IPS-15b (cell line): ENCODE results near the gene SOX13.
"Not testable (repeated sequence)": the region's sequence is repeated elsewhere in the genome, so short reads cannot be mapped to it uniquely, and the experiment has no call there.

Source experiments
- H3K27me3 ChIP-seq: one replicate; pipeline ENCODE4 v1.6.1; 2013; ENCODE audit warnings: low read length; ENCODE audit not compliant: control insufficient read depth, insufficient read depth
- H3K36me3 ChIP-seq: one replicate; pipeline ENCODE4 v1.6.1; 2013; ENCODE audit warnings: low read length; ENCODE audit not compliant: control insufficient read depth, insufficient read depth
- H3K4me1 ChIP-seq: one replicate; pipeline ENCODE4 v1.6.1; 2013; ENCODE audit warnings: mild to moderate bottlenecking, low read length; ENCODE audit not compliant: control insufficient read depth, insufficient read depth
- H3K4me3 ChIP-seq: one replicate; pipeline ENCODE4 v1.5.1; 2013; ENCODE audit warnings: low read depth, low read length
- H3K9ac ChIP-seq: one replicate; pipeline ENCODE4 v1.6.1; 2013; ENCODE audit warnings: low read depth, mild to moderate bottlenecking, low read length
- H3K9me3 ChIP-seq: one replicate; pipeline ENCODE4 v1.6.1; 2013; ENCODE audit warnings: mild to moderate bottlenecking, low read length; ENCODE audit not compliant: control insufficient read depth, insufficient read depth

Gene SOX13

GRCh38 chr1:204042516-204042915 is 30.4 kb upstream of the SOX13 start:
- H3K27me3 ChIP-seq: no peaks in the 10 kb centered on the region
- no peak overlapping the region for H3K9ac ChIP-seq
- H3K9me3 ChIP-seq: no peaks in the 10 kb centered on the region
- H3K36me3 ChIP-seq: no peaks in the 10 kb centered on the region
- no peak overlapping the region for H3K4me3 ChIP-seq
- H3K4me1 ChIP-seq: peaks cover 12% of the 10 kb centered on the region

- Histone ChIP-seq H3K36me3 (no peaks in the 10 kb centered on the region), H3K9me3 (no peaks in the 10 kb centered on the region), H3K4me1 (peaks cover 8% of the 10 kb centered on the region), H3K4me3 (no peak overlapping the region), H3K27me3 (no peaks in the 10 kb centered on the region), H3K9ac (no peak overlapping the region)
Observed at GRCh38 chr1:204043680-204044079, 29.2 kb upstream of the SOX13 start.

GRCh38 chr1:204044448-204044847 is 28.5 kb upstream of the SOX13 start:
- H3K27me3 ChIP-seq: no peaks in the 10 kb centered on the region
- no peak overlapping the region for H3K4me3 ChIP-seq
- H3K36me3 ChIP-seq: no peaks in the 10 kb centered on the region
- no peak overlapping the region for H3K9ac ChIP-seq
- H3K9me3 ChIP-seq: no peaks in the 10 kb centered on the region
- H3K4me1 ChIP-seq: peaks cover 8% of the 10 kb centered on the region

- Histone ChIP-seq H3K4me1 (peaks cover 8% of the 10 kb centered on the region), H3K4me3 (no peak overlapping the region)
Observed at GRCh38 chr1:204045430-204045829, 27.5 kb upstream of the SOX13 start.

GRCh38 chr1:204046346-204046745 is 26.6 kb upstream of the SOX13 start:
- H3K9ac ChIP-seq: no peak overlapping the region
- H3K4me3 ChIP-seq: no peak overlapping the region
- H3K36me3 ChIP-seq: no peaks in the 10 kb centered on the region
- H3K27me3 ChIP-seq: no peaks in the 10 kb centered on the region
- H3K9me3 ChIP-seq: no peaks in the 10 kb centered on the region
- peaks cover 2% of the 10 kb centered on the region for H3K4me1 ChIP-seq

More at GRCh38 chr1:204045430-204045829, 27.5 kb upstream of the SOX13 start:
- H3K36me3 ChIP-seq: no peaks in the 10 kb centered on the region
- H3K9me3 ChIP-seq: no peaks in the 10 kb centered on the region
- no peak overlapping the region for H3K9ac ChIP-seq
- H3K27me3 ChIP-seq: no peaks in the 10 kb centered on the region

GRCh38 chr1:204048796-204049195 is 24.1 kb upstream of the SOX13 start:
- not testable (repeated sequence) for H3K27me3 ChIP-seq, H3K36me3 ChIP-seq, H3K4me1 ChIP-seq, H3K9me3 ChIP-seq, H3K9ac ChIP-seq, H3K4me3 ChIP-seq

- Histone ChIP-seq H3K9me3 (no peaks in the 10 kb centered on the region), H3K4me1 (no peaks in the 10 kb centered on the region), H3K36me3 (no peaks in the 10 kb centered on the region), H3K4me3 (no peak overlapping the region), H3K27me3 (no peaks in the 10 kb centered on the region), H3K9ac (no peak overlapping the region)
Observed at GRCh38 chr1:204051258-204051657, 21.7 kb upstream of the SOX13 start.

- H3K36me3 ChIP-seq: no peaks in the 10 kb centered on the region
Observed at GRCh38 chr1:204051718-204052117, 21.2 kb upstream of the SOX13 start.

GRCh38 chr1:204053893-204054292 is 19.0 kb upstream of the SOX13 start:
- no peaks in the 10 kb centered on the region for H3K27me3 ChIP-seq

More at GRCh38 chr1:204051718-204052117, 21.2 kb upstream of the SOX13 start:
- H3K9ac ChIP-seq: no peak overlapping the region
- H3K27me3 ChIP-seq: no peaks in the 10 kb centered on the region
- no peaks in the 10 kb centered on the region for H3K4me1 ChIP-seq
- no peak overlapping the region for H3K4me3 ChIP-seq
- no peaks in the 10 kb centered on the region for H3K9me3 ChIP-seq

GRCh38 chr1:204059970-204060369 is 12.9 kb upstream of the SOX13 start:
- no peaks in the 10 kb centered on the region for H3K36me3 ChIP-seq
- H3K9me3 ChIP-seq: no peaks in the 10 kb centered on the region
- H3K4me1 ChIP-seq: peaks cover 4% of the 10 kb centered on the region
- no peaks in the 10 kb centered on the region for H3K27me3 ChIP-seq
- H3K9ac ChIP-seq: no peak overlapping the region
- H3K4me3 ChIP-seq: no peak overlapping the region

More at GRCh38 chr1:204053893-204054292, 19.0 kb upstream of the SOX13 start:
- H3K4me1 ChIP-seq: no peaks in the 10 kb centered on the region
- no peaks in the 10 kb centered on the region for H3K36me3 ChIP-seq
- no peaks in the 10 kb centered on the region for H3K9me3 ChIP-seq
- no peak overlapping the region for H3K4me3 ChIP-seq
- H3K9ac ChIP-seq: no peak overlapping the region

- Histone ChIP-seq H3K9me3 (no peaks in the 10 kb centered on the region), H3K36me3 (no peaks in the 10 kb centered on the region), H3K27me3 (no peaks in the 10 kb centered on the region), H3K4me1 (peaks cover 15% of the 10 kb centered on the region), H3K4me3 (no peak overlapping the region), H3K9ac (no peak overlapping the region)
Observed at GRCh38 chr1:204062106-204062505, 10.8 kb upstream of the SOX13 start.

GRCh38 chr1:204065174-204065985 is 7.5 kb upstream of the SOX13 start:
- Histone ChIP-seq H3K9me3 (no peaks in the 10 kb centered on the region), H3K4me1 (peaks cover 28% of the 10 kb centered on the region), H3K27me3 (no peaks in the 10 kb centered on the region), H3K9ac (peak overlapping the region; percentile 19), H3K36me3 (no peaks in the 10 kb centered on the region), H3K4me3 (peak overlapping the region; percentile 28)
